Mesothelial cell of epicardium (in vitro differentiated cells): ENCODE results near the gene ZFR2. TPM values are rescaled to one million over a fixed set of nuclear protein-coding genes. Genes with fewer than 3 reads are reported as not detected.

Source experiments
- DNase-seq, 2 experiments: peaks; one replicate each; pipeline ENCODE4 v3.0.0; 2021; ENCODE audit warnings: low spot score in 2 of 2; ENCODE audit not compliant: unreplicated experiment in 2 of 2
- H3K27ac Mint-ChIP-seq: 2 replicates; pipeline ENCODE4 v1.8.0; 2021; ENCODE audit warnings: mixed read lengths
- H3K27me3 Mint-ChIP-seq: 2 replicates; pipeline ENCODE4 v1.8.0; 2021; ENCODE audit warnings: low read depth, mixed read lengths
- H3K36me3 Mint-ChIP-seq: 2 replicates; pipeline ENCODE4 v1.8.0; 2021; ENCODE audit warnings: mixed read lengths
- H3K4me1 Mint-ChIP-seq: 2 replicates; pipeline ENCODE4 v1.8.0; 2021; ENCODE audit warnings: mixed read lengths
- H3K4me3 Mint-ChIP-seq: 2 replicates; pipeline ENCODE4 v1.8.0; 2021; ENCODE audit warnings: mild to moderate bottlenecking, moderate library complexity, mixed read lengths
- H3K9me3 Mint-ChIP-seq: 2 replicates; pipeline ENCODE4 v1.8.0; 2021; ENCODE audit warnings: mixed read lengths
- CTCF ChIP-seq: fragments of 200-600 bp; sonication (generic); IDR thresholded peaks from one replicate; pipeline ENCODE4 v1.5.0; 2021; ENCODE audit warnings: antibody characterized with exemption; ENCODE audit not compliant: unreplicated experiment
- total RNA-seq: library from RNA; stranded (reverse); gene quantifications from 3 replicates; pipeline ENCODE4 v1.2.1, GENCODE V29; 2021

ZFR2 gene
- total RNA-seq, 1 donor from 2014 or later, result 3.6 TPM

DNA sequence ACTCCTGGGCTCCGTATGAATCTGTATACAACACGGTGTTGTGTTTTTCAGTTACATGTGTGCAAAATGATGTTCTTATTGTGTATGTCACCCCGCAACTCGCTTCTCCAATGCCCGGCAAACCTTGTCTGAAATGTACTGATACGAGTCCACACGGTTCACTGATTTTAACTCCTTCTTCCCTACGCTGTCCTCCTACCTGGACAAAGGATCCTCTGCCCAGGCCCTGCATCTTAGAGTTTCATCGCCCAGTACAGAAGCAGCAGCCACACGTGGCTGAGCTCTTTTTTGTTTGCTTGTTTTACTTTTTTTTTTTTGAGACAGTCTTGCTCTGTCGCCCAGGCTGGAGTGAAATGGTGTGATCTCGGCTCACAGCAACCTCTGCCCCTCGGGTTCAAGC is 28.9 kb downstream of the ZFR2 start:
- peaks cover 9% of the 10 kb centered on the region for H3K27me3 Mint-ChIP-seq
- no peak for TF ChIP-seq CTCF
- H3K4me1 Mint-ChIP-seq, result no peaks in the 10 kb centered on the region
- H3K9me3 Mint-ChIP-seq, result no peaks in the 10 kb centered on the region
- H3K27ac Mint-ChIP-seq, result no peak overlapping the region
- no peak overlapping the region for H3K4me3 Mint-ChIP-seq
- H3K36me3 Mint-ChIP-seq, result no peaks in the 10 kb centered on the region
- no peak for DNase-seq

- DNase-seq, result no peak
- no peak for TF ChIP-seq CTCF
- Mint-ChIP-seq H3K36me3 (no peaks in the 10 kb centered on the region), H3K4me3 (no peak overlapping the region), H3K27ac (no peak overlapping the region), H3K27me3 (peaks cover 9% of the 10 kb centered on the region), H3K4me1 (no peaks in the 10 kb centered on the region), H3K9me3 (no peaks in the 10 kb centered on the region)
Observed at GRCh38 chr19:3838661-3839060, 30.2 kb downstream of the ZFR2 start.

- Mint-ChIP-seq H3K36me3 (no peaks in the 10 kb centered on the region), H3K9me3 (no peaks in the 10 kb centered on the region), H3K27me3 (peaks cover 9% of the 10 kb centered on the region), H3K4me3 (no peak overlapping the region), H3K27ac (no peak overlapping the region), H3K4me1 (no peaks in the 10 kb centered on the region)
- TF ChIP-seq CTCF, result no peak
- DNase-seq, result no peak
Observed at GRCh38 chr19:3837922-3838321, 30.9 kb downstream of the ZFR2 start.

DNA sequence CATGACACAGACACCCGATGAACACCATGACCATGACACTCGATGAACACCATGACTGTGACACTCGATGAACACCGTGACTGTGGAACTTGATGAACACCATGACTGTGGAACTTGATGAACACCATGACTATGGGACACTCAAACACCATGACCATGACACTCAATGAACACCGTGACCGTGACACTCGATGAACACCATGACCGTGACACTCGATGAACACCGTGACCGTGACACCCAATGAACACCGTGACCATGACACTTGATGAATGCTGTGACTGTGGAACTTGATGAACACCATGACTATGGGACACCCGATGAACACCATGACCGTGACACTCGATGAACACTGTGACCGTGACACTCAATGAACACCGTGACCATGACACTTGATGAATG is 31.5 kb downstream of the ZFR2 start:
- H3K36me3 Mint-ChIP-seq, result no peaks in the 10 kb centered on the region
- no peaks in the 10 kb centered on the region for H3K9me3 Mint-ChIP-seq
- peaks cover 9% of the 10 kb centered on the region for H3K27me3 Mint-ChIP-seq
- no peaks in the 10 kb centered on the region for H3K4me1 Mint-ChIP-seq
- DNase-seq, result no peak
- no peak for TF ChIP-seq CTCF
- no peak overlapping the region for H3K27ac Mint-ChIP-seq
- no peak overlapping the region for H3K4me3 Mint-ChIP-seq

DNA sequence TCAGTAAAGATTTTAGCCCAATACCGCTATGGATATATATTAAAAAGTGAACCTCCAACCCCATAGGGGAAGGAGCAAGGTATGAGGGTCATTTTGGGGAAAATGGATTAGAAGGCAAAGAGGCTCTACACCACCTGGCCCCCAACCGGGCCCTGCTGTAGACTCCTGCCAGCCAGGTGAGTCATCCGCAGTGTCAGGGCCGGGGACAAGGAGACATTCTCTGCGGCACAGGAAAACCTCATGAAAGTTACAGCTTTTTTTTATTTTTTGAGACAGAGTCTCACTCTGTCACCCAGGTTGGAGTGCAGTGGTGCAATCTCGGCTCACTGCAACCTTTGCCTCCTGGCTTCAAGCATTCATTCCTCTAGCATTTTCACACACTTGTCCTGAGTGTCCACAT is 32.0 kb downstream of the ZFR2 start:
- H3K27ac Mint-ChIP-seq, result no peak overlapping the region
- TF ChIP-seq CTCF, result no peak
- no peaks in the 10 kb centered on the region for H3K4me1 Mint-ChIP-seq
- no peaks in the 10 kb centered on the region for H3K9me3 Mint-ChIP-seq
- no peak overlapping the region for H3K4me3 Mint-ChIP-seq
- no peak for DNase-seq
- H3K27me3 Mint-ChIP-seq, result peaks cover 9% of the 10 kb centered on the region
- H3K36me3 Mint-ChIP-seq, result no peaks in the 10 kb centered on the region

- Mint-ChIP-seq H3K36me3 (no peaks in the 10 kb centered on the region), H3K27ac (no peak overlapping the region), H3K27me3 (peaks cover 9% of the 10 kb centered on the region), H3K9me3 (no peaks in the 10 kb centered on the region), H3K4me3 (no peak overlapping the region), H3K4me1 (no peaks in the 10 kb centered on the region)
- TF ChIP-seq CTCF, result no peak
- DNase-seq, result no peak
Observed at GRCh38 chr19:3835055-3835435, 33.8 kb downstream of the ZFR2 start.
